Left ventricle myocardium inferior (tissue), 1 donor: ENCODE results near the gene MVB12B. TPM values are rescaled to one million over a fixed set of nuclear protein-coding genes. Genes with fewer than 3 reads are reported as not detected.

ENCODE experiments used
- DNase-seq: peaks from one replicate; pipeline ENCODE4 v3.0.0-alpha.2; 2020
- H3K27ac ChIP-seq: fragments of 200-600 bp; replicated peaks from 2 replicates; pipeline ENCODE4 v1.8.0; 2021
- H3K27me3 ChIP-seq: fragments of 200-600 bp; 2 replicates; pipeline ENCODE4 v1.8.0; 2021; ENCODE audit warnings: low read depth
- H3K36me3 ChIP-seq: fragments of 200-600 bp; 2 replicates; pipeline ENCODE4 v1.8.0; 2021
- H3K4me1 ChIP-seq: fragments of 200-600 bp; 2 replicates; pipeline ENCODE4 v1.8.0; 2021
- H3K4me3 ChIP-seq: fragments of 200-600 bp; 2 replicates; pipeline ENCODE4 v1.8.0; 2021; ENCODE audit warnings: mild to moderate bottlenecking, moderate library complexity
- H3K9me3 ChIP-seq: fragments of 200-600 bp; replicated peaks from 2 replicates; pipeline ENCODE4 v1.8.0; 2021
- CTCF ChIP-seq: fragments of 200-600 bp; IDR thresholded peaks from 2 replicates; pipeline ENCODE4 v1.8.0; 2021; ENCODE audit warnings: antibody characterized with exemption, mild to moderate bottlenecking, borderline replicate concordance
- intact Hi-C: fragments of 100-400 bp; cut with micrococcal nuclease; formaldehyde crosslinking; loops from one replicate; pipeline ENCODE4 v1.11.0; 2022
- total RNA-seq: library from RNA; stranded (reverse); fragmentation: NEBNext Ultra II Directional; extraction: Animal tissue kit (Norgen Biotek cat#: 25700); gene quantifications from one replicate; pipeline ENCODE4 v1.2.1, GENCODE V29; 2021
- donor health status: DM: no; HTN: yes; CAD: no; lungs with severe emphysema.

MVB12B gene
- total RNA-seq, 1 donor from 2014 or later = 11.2 TPM

GRCh38 chr9:126429190-126429589, 102.6 kb downstream of the MVB12B start:
- DNase-seq = no peak
- Histone ChIP-seq H3K27ac (no peak overlapping the region), H3K4me3 (no peak overlapping the region), H3K27me3 (no peaks in the 10 kb centered on the region), H3K9me3 (no peaks in the 10 kb centered on the region), H3K4me1 (no peaks in the 10 kb centered on the region), H3K36me3 (peaks cover 14% of the 10 kb centered on the region)
- intact Hi-C loops = no loop called here
- TF ChIP-seq CTCF = no peak

GRCh38 chr9:126430124-126430523, 103.5 kb downstream of the MVB12B start:
- no peaks in the 10 kb centered on the region for H3K9me3 ChIP-seq
- H3K27ac ChIP-seq = no peak overlapping the region
- no peaks in the 10 kb centered on the region for H3K4me1 ChIP-seq
- no peak overlapping the region for H3K4me3 ChIP-seq
- intact Hi-C loops = no loop called here
- no peaks in the 10 kb centered on the region for H3K27me3 ChIP-seq
- H3K36me3 ChIP-seq = peaks cover 9% of the 10 kb centered on the region
- DNase-seq = no peak
- TF ChIP-seq CTCF = no peak

GRCh38 chr9:126431077-126431742, 104.6 kb downstream of the MVB12B start:
- Histone ChIP-seq H3K27me3 (no peaks in the 10 kb centered on the region), H3K9me3 (no peaks in the 10 kb centered on the region), H3K4me3 (no peak overlapping the region), H3K4me1 (no peaks in the 10 kb centered on the region), H3K36me3 (peaks cover 9% of the 10 kb centered on the region), H3K27ac (no peak overlapping the region)
- intact Hi-C loops = no loop called here
- TF ChIP-seq CTCF = no peak
- DNase-seq = no peak

- DNase-seq = no peak
- peaks cover 9% of the 10 kb centered on the region for H3K36me3 ChIP-seq
- no peaks in the 10 kb centered on the region for H3K27me3 ChIP-seq
- H3K27ac ChIP-seq = no peak overlapping the region
- H3K4me1 ChIP-seq = no peaks in the 10 kb centered on the region
- no peak for TF ChIP-seq CTCF
- H3K9me3 ChIP-seq = no peaks in the 10 kb centered on the region
- intact Hi-C loops = no loop called here
- H3K4me3 ChIP-seq = no peak overlapping the region
Measured at GRCh38 chr9:126432659-126433058, 106.0 kb downstream of the MVB12B start.

- no peak for TF ChIP-seq CTCF
- no peak overlapping the region for H3K4me3 ChIP-seq
- no peaks in the 10 kb centered on the region for H3K4me1 ChIP-seq
- DNase-seq = no peak
- intact Hi-C loops = no loop called here
- no peaks in the 10 kb centered on the region for H3K9me3 ChIP-seq
- H3K36me3 ChIP-seq = peaks cover under 1% of the 10 kb centered on the region
- H3K27ac ChIP-seq = no peak overlapping the region
- no peaks in the 10 kb centered on the region for H3K27me3 ChIP-seq
Measured at GRCh38 chr9:126435105-126435504, 108.5 kb downstream of the MVB12B start.
